Breast epithelium (tissue), 3 donors: ENCODE measurements around the gene SDCCAG8.

Experiments
- CTCF ChIP-seq, 3 donors: fragments of 450-650 bp; IDR thresholded peaks; one replicate each; pipeline ENCODE4 v1.5.1; 2016 to 2017; ENCODE audit warnings: antibody characterized with exemption in 3 of 3, mild to moderate bottlenecking in 3 of 3, moderate library complexity in 3 of 3
- POLR2A ChIP-seq: fragments of 450-650 bp; IDR thresholded peaks from one replicate; pipeline ENCODE4 v1.6.1; 2016; ENCODE audit warnings: antibody characterized with exemption, mild to moderate bottlenecking, moderate library complexity
- POLR2AphosphoS5 ChIP-seq, 3 donors: sonication (generic); formaldehyde crosslinking; IDR thresholded peaks; one replicate each; pipeline ENCODE4 v1.6.1; 2017; ENCODE audit warnings: antibody characterized with exemption in 3 of 3

DNA sequence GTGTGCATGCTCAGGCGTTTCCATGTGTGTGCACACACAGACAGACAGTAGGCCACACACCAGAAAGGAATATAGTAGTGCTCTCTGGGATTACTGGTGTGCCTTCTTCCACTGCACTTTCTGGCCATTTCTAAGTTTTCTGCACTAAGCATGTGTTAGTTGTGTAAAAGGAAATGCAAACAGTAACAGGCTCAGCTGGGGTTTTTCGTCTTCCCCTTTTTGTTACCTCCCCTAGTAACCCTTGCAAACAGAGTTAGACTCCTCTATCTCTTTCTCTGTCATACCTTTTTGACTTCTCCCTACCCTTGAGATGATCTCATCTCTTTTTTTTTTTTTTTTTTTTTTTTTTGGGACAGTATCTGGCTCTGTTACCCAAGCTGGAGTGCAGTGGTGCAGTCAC lies 196.3 kb downstream of the SDCCAG8 start:
- TF ChIP-seq POLR2A (no peak), CTCF (IDR thresholded peaks at IDR 0.05) (no peak), POLR2AphosphoS5 (IDR thresholded peaks at IDR 0.05) (no peak)
